ENCODE data around the gene APEH. TPM values are rescaled to one million over a fixed set of nuclear protein-coding genes. Genes with fewer than 3 reads are reported as not detected.

The APEH gene
- total RNA-seq, 6 donors from 2014 or later = 54.7 to 104 (median 92.8) TPM

DNA sequence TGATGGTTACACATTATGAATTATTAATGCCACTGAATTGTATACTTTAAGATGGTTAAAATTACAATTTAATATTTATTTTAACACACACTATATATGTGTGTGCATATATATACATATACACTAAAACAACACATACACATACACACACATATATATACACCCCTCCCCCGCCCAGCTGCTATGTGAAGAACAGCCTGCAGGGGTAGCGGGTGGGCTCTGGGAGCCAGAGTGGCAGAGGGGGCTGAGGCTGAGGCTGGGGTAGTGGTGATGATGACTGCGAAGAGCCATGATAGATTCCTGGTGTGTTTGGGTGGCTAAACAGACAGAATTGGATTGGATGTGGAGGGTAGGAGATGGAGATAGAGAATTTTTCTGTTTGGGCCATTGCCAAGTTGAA lies 39.4 kb upstream of the APEH start:
- no peak for DNase-seq
- 71 to 73% methylated on average over 3 of the region's 3 CpGs for WGBS, 2 donors
- ATAC-seq (ENCODE audit: low FRiP score in 2 of 2) = no peak
- TF ChIP-seq, protein P1, sequence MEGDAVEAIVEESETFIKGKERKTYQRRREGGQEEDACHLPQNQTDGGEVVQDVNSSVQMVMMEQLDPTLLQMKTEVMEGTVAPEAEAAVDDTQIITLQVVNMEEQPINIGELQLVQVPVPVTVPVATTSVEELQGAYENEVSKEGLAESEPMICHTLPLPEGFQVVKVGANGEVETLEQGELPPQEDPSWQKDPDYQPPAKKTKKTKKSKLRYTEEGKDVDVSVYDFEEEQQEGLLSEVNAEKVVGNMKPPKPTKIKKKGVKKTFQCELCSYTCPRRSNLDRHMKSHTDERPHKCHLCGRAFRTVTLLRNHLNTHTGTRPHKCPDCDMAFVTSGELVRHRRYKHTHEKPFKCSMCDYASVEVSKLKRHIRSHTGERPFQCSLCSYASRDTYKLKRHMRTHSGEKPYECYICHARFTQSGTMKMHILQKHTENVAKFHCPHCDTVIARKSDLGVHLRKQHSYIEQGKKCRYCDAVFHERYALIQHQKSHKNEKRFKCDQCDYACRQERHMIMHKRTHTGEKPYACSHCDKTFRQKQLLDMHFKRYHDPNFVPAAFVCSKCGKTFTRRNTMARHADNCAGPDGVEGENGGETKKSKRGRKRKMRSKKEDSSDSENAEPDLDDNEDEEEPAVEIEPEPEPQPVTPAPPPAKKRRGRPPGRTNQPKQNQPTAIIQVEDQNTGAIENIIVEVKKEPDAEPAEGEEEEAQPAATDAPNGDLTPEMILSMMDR (IDR thresholded peaks at IDR 0.05) = no peak
- no peak for TF ChIP-seq EP300 (IDR thresholded peaks at IDR 0.05)
- no peak for TF ChIP-seq POLR2A (IDR thresholded peaks at IDR 0.05)
- TF ChIP-seq POLR2AphosphoS5 (IDR thresholded peaks at IDR 0.05) = no peak
- Histone ChIP-seq H3K9me3 (no peaks in the 10 kb centered on the region), H3K36me3 (no peaks in the 10 kb centered on the region), H3K4me3 (no peak overlapping the region), H3K27ac (no peak overlapping the region), H3K4me1 (no peaks in the 10 kb centered on the region), H3K27me3 (no peaks in the 10 kb centered on the region)

DNA sequence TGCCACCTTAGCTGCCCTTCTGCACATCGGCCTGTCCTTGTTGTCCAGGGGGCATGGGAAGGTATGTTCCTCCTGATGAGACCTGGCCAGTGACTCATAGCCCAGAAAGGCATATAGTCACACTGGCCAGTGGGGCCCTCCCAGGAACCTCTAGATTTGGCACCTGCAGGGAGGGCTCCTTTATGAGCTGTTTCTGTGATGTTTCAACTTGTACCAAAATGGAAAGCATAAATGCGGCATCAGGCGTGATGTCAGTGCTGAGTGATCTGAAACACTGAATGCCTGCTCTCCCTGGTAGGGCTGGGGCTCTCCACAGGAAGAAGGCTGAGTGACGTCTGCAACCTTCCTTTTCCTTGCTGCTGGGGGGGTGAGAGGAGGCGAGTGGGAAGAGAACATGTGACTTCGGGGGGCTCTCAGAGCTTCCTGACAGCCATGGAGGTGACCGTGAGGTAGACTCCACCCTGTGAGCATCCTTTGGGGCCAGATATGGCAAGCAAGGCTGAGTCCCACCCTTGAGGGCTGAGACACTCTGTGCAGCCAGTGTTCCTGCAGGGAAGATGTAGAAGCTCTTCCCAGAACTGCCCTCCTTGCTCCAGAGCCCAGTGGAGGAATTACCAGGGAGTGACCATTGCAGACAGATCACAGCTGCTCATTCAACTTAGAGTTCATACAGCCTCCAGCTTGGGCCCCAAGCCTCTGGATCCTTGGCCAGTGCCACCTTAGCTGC lies 37.1 kb upstream of the APEH start:
- DNase-seq (no peak), ATAC-seq (ENCODE audit: low FRiP score in 2 of 2) (no peak)
- TF ChIP-seq, protein P1 (IDR thresholded peaks at IDR 0.05) = no peak
- TF ChIP-seq POLR2A (IDR thresholded peaks at IDR 0.05) (no peak), POLR2AphosphoS5 (IDR thresholded peaks at IDR 0.05) (no peak), EP300 (IDR thresholded peaks at IDR 0.05) (no peak)
- Histone ChIP-seq H3K4me3 (no peak overlapping the region), H3K9me3 (no peaks in the 10 kb centered on the region), H3K4me1 (no peaks in the 10 kb centered on the region), H3K27ac (no peak overlapping the region), H3K36me3 (no peaks in the 10 kb centered on the region), H3K27me3 (no peaks in the 10 kb centered on the region)
- 59 to 61% methylated on average over 5 to 7 of the region's 7 CpGs for WGBS, 2 donors

DNA sequence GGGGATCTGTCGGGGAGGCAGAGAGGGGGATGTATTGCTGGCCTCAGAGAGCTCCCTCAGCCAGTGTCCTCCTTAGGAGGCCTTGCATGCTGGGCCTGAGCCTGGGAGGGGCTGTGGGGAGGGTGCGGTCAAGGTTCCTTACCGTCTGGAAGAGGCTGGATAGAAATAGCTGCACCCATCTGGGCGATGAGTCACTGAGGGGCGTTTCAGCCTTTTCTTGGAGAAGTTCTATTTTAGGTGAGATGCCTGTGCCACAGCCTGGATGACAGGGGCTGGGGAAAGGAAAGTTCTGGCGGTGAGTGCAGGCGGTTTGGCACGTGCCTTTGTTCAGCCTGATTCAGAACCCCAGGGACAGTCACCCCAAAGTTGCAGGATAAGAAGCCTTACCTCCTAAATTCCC lies 35.7 kb upstream of the APEH start:
- Histone ChIP-seq H3K27me3 (no peaks in the 10 kb centered on the region), H3K9me3 (no peaks in the 10 kb centered on the region), H3K36me3 (no peaks in the 10 kb centered on the region), H3K4me1 (no peaks in the 10 kb centered on the region), H3K4me3 (no peak overlapping the region), H3K27ac (no peak overlapping the region)
- WGBS, 2 donors = 68 to 74% methylated on average over 8 of the region's 8 CpGs
- ATAC-seq (ENCODE audit: low FRiP score in 2 of 2) (no peak), DNase-seq (no peak)
- TF ChIP-seq, protein P1 (IDR thresholded peaks at IDR 0.05) = no peak
- no peak for TF ChIP-seq POLR2AphosphoS5 (IDR thresholded peaks at IDR 0.05)
- TF ChIP-seq POLR2A (IDR thresholded peaks at IDR 0.05) = no peak
- TF ChIP-seq EP300 (IDR thresholded peaks at IDR 0.05) = no peak

DNA sequence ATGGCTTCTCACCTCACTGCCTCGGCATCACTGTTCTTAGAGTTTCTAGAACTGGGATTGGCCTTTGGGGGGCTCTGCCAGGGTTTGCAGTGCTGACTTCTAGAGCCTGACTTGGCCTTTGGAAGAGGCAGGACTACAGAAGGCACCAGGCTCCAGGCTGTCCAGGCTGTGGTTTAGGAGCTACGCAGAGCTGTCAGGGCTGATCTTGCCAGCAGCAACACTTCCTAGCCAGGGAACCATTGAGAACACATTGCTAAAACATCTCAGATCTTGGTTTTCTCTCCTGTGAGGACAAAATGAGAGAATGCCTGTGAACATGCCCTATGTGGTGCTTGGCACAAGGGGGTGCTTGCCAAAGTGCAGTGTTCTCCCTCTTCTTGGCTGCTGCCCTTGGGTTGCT lies 34.6 kb upstream of the APEH start:
- DNase-seq (no peak), ATAC-seq (ENCODE audit: low FRiP score in 2 of 2) (no peak)
- H3K27me3 ChIP-seq = no peaks in the 10 kb centered on the region
- H3K4me1 ChIP-seq = no peaks in the 10 kb centered on the region
- WGBS, 2 donors = 67 to 91% methylated on average over 1 to 2 of the region's 2 CpGs
- no peaks in the 10 kb centered on the region for H3K36me3 ChIP-seq
- TF ChIP-seq EP300 (IDR thresholded peaks at IDR 0.05) = no peak
- no peak for TF ChIP-seq POLR2AphosphoS5 (IDR thresholded peaks at IDR 0.05)
- TF ChIP-seq, protein P1 (IDR thresholded peaks at IDR 0.05) = no peak
- no peak for TF ChIP-seq POLR2A (IDR thresholded peaks at IDR 0.05)
- H3K27ac ChIP-seq = no peak overlapping the region
- H3K9me3 ChIP-seq = no peaks in the 10 kb centered on the region
- no peak overlapping the region for H3K4me3 ChIP-seq

DNA sequence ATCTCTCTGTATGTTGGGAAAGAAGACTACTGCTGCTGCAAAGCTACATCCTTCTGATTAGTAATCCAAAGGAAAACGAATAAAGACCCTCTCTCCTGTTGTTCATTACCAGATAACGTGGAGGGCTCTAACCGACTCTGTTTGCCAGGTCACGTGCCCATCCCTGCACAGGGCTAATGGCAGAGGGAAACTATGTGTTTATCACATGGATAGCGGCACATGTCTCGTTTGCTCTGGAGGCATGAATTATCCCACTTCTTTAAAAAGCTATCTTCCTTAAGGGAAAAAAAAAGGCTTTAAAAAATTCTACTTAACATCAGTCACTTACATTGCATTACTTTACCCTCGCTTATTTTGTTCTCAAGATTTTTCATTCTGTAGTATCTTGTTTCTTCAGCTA lies 32.9 kb upstream of the APEH start:
- ATAC-seq (ENCODE audit: low FRiP score in 2 of 2) = no peak
- Histone ChIP-seq H3K27me3 (no peaks in the 10 kb centered on the region), H3K27ac (no peak overlapping the region), H3K4me3 (no peak overlapping the region), H3K36me3 (no peaks in the 10 kb centered on the region), H3K9me3 (no peaks in the 10 kb centered on the region), H3K4me1 (no peaks in the 10 kb centered on the region)
- no peak for DNase-seq
- no peak for TF ChIP-seq EP300 (IDR thresholded peaks at IDR 0.05)
- WGBS, 2 donors = 70 to 71% methylated on average over 7 of the region's 7 CpGs

Data from upper lobe of left lung (tissue), 6 donors.